HL-60 (cell line): ENCODE data around the gene MEOX1.

Source experiments
- CTCF ChIP-seq: IDR thresholded peaks from one replicate; pipeline ENCODE4 v1.5.1; 2011; ENCODE audit warnings: low read length, control low read depth, inconsistent platforms; ENCODE audit not compliant: insufficient read depth
- REST ChIP-seq: IDR thresholded peaks from 2 replicates; pipeline ENCODE4 v1.6.1; 2012; ENCODE audit warnings: low read depth; ENCODE audit not compliant: insufficient replicate concordance

- TF ChIP-seq CTCF = no peak
- no peak for TF ChIP-seq REST
These were observed 45.7 kb downstream of the MEOX1 start for GRCh38 chr17:43616029-43616351.
